Measurements from ENCODE around the gene EAF2. TPM values are rescaled to one million over a fixed set of nuclear protein-coding genes. Genes with fewer than 3 reads are reported as not detected.

Gene EAF2
- total RNA-seq, 1 donor from 2014 or later, result 7.9 TPM

DNA sequence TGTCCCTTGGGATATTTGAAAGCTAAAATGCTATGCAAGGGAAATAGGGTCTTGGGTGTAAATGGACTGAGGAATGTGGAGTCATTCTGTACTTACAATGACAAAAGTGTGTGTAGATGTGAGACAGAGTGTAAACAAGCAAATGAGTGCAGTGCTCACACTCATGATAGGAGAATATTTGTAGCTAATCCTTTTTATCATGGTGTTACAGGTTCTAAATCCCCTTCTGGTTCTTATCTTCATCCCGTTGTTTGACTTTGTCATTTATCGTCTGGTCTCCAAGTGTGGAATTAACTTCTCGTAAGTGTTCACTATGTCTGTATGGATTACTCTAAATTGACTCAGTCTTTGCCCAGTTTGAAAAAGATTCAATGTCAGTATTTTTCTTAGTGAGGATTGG is 89.7 kb downstream of the EAF2 start:
- TF ChIP-seq, protein P1, sequence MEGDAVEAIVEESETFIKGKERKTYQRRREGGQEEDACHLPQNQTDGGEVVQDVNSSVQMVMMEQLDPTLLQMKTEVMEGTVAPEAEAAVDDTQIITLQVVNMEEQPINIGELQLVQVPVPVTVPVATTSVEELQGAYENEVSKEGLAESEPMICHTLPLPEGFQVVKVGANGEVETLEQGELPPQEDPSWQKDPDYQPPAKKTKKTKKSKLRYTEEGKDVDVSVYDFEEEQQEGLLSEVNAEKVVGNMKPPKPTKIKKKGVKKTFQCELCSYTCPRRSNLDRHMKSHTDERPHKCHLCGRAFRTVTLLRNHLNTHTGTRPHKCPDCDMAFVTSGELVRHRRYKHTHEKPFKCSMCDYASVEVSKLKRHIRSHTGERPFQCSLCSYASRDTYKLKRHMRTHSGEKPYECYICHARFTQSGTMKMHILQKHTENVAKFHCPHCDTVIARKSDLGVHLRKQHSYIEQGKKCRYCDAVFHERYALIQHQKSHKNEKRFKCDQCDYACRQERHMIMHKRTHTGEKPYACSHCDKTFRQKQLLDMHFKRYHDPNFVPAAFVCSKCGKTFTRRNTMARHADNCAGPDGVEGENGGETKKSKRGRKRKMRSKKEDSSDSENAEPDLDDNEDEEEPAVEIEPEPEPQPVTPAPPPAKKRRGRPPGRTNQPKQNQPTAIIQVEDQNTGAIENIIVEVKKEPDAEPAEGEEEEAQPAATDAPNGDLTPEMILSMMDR (IDR thresholded peaks at IDR 0.05; ENCODE audit: insufficient read depth, low read length, severe bottlenecking), result no peak
- Histone ChIP-seq H3K36me3 (ENCODE audit: control insufficient read depth, insufficient read depth, low read length) (no peaks in the 10 kb centered on the region), H3K4me3 (ENCODE audit: low read depth, low read length) (no peak overlapping the region), H3K27me3 (ENCODE audit: control insufficient read depth, insufficient read depth, low read length) (no peaks in the 10 kb centered on the region)
- FAIRE-seq (no peak), DNase-seq (ENCODE audit: low read depth) (no peak)

DNA sequence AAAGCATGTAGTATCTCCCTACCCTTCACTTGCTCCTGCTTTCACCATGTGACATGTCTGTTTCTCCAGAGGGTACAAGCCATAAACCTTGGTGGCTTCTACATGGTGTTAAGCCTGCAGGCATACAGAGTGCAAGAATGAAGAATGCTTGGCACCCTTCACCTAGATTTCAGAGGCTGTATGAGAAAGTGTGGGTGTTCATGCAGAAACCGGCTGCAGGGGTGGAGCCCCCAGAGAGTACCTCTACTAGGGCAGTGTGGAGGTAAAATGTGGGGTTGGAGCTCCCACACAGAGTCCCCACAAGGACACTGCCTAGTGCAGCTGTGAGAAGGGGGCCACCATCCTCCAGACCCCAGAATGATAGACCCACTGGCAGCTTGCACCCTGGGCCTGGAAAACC is 91.4 kb downstream of the EAF2 start:
- Histone ChIP-seq H3K4me3 (ENCODE audit: low read depth, low read length) (no peak overlapping the region), H3K27me3 (ENCODE audit: control insufficient read depth, insufficient read depth, low read length) (no peaks in the 10 kb centered on the region), H3K36me3 (ENCODE audit: control insufficient read depth, insufficient read depth, low read length) (no peaks in the 10 kb centered on the region)
- DNase-seq (ENCODE audit: low read depth) (no peak), FAIRE-seq (no peak)
- TF ChIP-seq, protein P1 (IDR thresholded peaks at IDR 0.05; ENCODE audit: insufficient read depth, low read length, severe bottlenecking), result no peak

Other genes with a start within 250 kb of the EAF2 start
- gene FBXO40, start 241.8 kb upstream of the EAF2 start, total RNA-seq, result not detected in 2 replicates
- gene HCLS1, start 174.3 kb upstream of the EAF2 start, total RNA-seq, result 6.3 and 10.4 TPM in 2 replicates
- gene GOLGB1, start 85.5 kb upstream of the EAF2 start, total RNA-seq, result 30.0 and 45.2 TPM in 2 replicates
- gene IQCB1, start 149 bp upstream of the EAF2 start, total RNA-seq, result 25.6 and 34.0 TPM in 2 replicates
- 2.6 and 2.8 TPM in 2 replicates for gene SLC15A2, start 59.2 kb downstream of the EAF2 start, total RNA-seq
- gene ILDR1, start 187.0 kb downstream of the EAF2 start, total RNA-seq, result 1.6 and 6.0 TPM in 2 replicates
- 0.26 TPM in 1 of 2 replicates, not detected in the other for gene CD86, start 220.2 kb downstream of the EAF2 start, total RNA-seq